ENCODE measurements around the gene ZNF74. TPM values are rescaled to one million over a fixed set of nuclear protein-coding genes. Genes with fewer than 3 reads are reported as not detected.
A peak's percentile ranks its signal among the peaks of the same experiment; 100 is the strongest.

ZNF74 gene
- total RNA-seq, 2 experiments from 2014 or later: 6.5 to 10.3 TPM

- DNase-seq (peak; percentile 44), ATAC-seq (no peak)
- ChIA-PET POLR2A (no interaction called here), CTCF (interaction anchor here (1.6 kb wide), 1 partner anchor 26 kb away, joined by 5 read pairs; no protein-coding TSS in a partner anchor)
- H3K27me3 Mint-ChIP-seq: peaks cover 44% of the 10 kb centered on the region
- H3K36me3 Mint-ChIP-seq (ENCODE audit: low read depth): no peaks in the 10 kb centered on the region
- no peaks in the 10 kb centered on the region for H3K9me3 Mint-ChIP-seq (ENCODE audit: low read depth)
- H3K27ac Mint-ChIP-seq: no peak overlapping the region
- peak overlapping the region; percentile 68 for H3K4me3 Mint-ChIP-seq
- intact Hi-C loops (cut with DNase I, micrococcal nuclease): no loop called here
- peaks cover 10% of the 10 kb centered on the region for H3K4me1 Mint-ChIP-seq
Observed at GRCh38 chr22:20430101-20430719, 36.3 kb downstream of the ZNF74 start.

DNA sequence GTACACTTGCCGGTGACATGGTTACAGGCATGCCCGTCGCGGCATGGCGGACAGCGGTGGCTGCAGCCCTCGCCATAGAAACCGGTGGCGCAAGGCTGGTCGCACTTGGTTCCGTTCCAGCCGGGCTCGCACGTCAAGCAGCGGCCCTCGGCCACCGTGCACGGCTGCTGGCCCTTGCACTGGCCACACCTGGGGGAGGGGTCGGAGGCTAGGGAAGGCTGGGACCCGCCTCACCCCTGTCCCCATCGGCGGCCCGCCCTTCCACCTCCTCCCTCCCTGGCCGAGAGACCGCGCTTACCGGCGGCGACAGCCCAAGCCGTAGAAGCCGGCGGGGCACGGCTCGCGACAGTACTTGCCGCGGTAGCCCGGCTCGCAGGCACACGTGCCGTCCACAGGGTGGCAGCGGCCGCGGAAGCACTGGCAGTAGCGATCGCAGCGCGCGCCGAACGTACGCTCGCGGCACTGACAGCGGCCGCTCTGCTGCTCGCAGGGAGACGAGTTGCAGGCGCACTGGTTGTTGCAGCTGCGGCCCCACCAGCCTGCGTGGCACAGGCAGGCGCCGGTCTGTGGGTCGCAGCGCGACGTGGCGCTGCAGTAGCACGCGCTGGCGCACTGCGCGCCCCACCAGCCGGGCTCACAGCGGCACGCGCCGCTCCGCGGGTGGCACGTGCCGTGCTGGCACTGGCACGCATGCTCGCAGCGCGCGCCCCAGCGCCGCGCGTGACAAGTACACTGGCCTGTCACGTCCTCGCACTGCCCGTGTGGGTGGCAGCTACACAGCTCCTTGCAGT lies 37.0 kb downstream of the ZNF74 start:
- intact Hi-C loops (cut with DNase I, micrococcal nuclease): loop anchor here in 1 of 2 experiments (1.0 kb wide), 1 partner anchor 25 kb away; no protein-coding TSS in a partner anchor
- CTCF ChIA-PET: interaction anchor here (1.6 kb wide), 1 partner anchor 25 kb away, joined by 5 read pairs; no protein-coding TSS in a partner anchor

DNA sequence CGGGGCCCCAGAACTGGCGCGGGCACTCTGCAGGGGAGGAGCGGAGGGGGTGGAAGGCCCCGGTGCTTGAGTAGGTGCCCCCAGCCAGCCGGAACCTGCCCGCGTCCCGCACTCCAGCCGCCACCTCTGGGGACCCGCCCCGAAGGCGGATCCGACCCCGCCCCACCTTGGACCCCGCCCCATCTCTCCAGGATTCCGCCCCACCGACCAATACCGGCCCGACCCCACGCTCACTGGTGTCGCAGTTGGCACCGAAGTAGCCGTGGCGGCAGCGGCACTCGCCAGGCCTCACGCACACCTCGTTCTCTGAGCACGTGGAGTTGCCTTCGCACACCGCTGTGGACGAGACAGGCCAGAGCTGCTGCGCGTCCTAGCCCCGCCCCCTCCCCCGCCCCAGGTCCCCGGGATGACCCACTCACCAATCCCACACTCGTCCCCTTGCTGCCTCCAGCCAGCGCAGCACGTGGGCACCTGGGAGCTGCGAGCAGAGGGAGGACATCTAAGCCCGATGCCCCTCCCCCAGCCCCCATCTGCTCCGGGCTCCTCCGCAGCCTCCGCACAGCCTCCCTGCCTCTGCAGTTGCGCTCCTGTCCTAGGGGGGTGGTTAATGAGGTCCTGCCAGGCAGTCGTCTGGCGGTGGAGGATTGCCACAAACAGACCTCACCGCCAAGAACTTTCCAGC lies 37.7 kb downstream of the ZNF74 start:
- Mint-ChIP-seq H3K9me3 (ENCODE audit: low read depth) (no peaks in the 10 kb centered on the region), H3K4me1 (peaks cover 12% of the 10 kb centered on the region), H3K27me3 (peaks cover 52% of the 10 kb centered on the region), H3K36me3 (ENCODE audit: low read depth) (no peaks in the 10 kb centered on the region), H3K4me3 (no peak overlapping the region), H3K27ac (no peak overlapping the region)
- intact Hi-C loops (cut with DNase I, micrococcal nuclease): loop anchor here in 1 of 2 experiments (1.0 kb wide), 1 partner anchor 25 kb away; no protein-coding TSS in a partner anchor
- ChIA-PET POLR2A (interaction anchor here (0.6 kb wide), 1 partner anchor 109 kb away, joined by 3 read pairs; no protein-coding TSS in a partner anchor), CTCF (no interaction called here)
- DNase-seq: no peak
- ATAC-seq: no peak

More for the DNA sequence above, 37.0 kb downstream of the ZNF74 start:
- Mint-ChIP-seq H3K4me3 (peak overlapping the region; percentile 45), H3K27me3 (peaks cover 51% of the 10 kb centered on the region), H3K36me3 (ENCODE audit: low read depth) (no peaks in the 10 kb centered on the region), H3K27ac (no peak overlapping the region), H3K9me3 (ENCODE audit: low read depth) (no peaks in the 10 kb centered on the region), H3K4me1 (peaks cover 12% of the 10 kb centered on the region)
- POLR2A ChIA-PET: no interaction called here
- peak; percentile 79 for DNase-seq
- ATAC-seq: peak; percentile 57

DNA sequence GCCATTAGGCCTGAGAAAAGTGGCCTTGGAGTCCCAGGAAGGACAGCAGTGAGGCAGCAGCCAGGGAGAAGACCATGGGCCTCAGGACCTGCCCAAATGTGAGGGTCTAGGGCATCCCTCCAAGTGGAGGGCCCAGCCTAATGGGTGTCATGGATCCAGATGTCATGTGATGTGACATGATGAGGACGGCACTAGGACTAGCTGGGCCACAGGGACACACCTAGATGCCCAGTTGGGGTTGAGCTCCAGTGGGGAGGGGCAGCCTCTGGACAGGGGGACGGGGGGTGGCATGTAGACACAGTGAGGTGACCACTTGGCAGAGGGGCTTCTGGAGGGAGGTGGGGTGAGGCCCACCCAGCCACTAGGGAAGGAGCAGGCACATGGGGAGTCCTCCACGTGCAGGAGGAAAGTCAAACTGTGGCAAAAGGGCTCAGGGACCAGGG lies 38.3 kb downstream of the ZNF74 start:
- Mint-ChIP-seq H3K27ac (no peak overlapping the region), H3K4me1 (peaks cover 18% of the 10 kb centered on the region), H3K4me3 (no peak overlapping the region), H3K27me3 (peaks cover 53% of the 10 kb centered on the region), H3K36me3 (ENCODE audit: low read depth) (no peaks in the 10 kb centered on the region), H3K9me3 (ENCODE audit: low read depth) (no peaks in the 10 kb centered on the region)
- DNase-seq (no peak), ATAC-seq (no peak)
- CTCF ChIA-PET: interaction anchor here (0.6 to 0.9 kb wide), 3 partner anchors 14 to 89 kb away, joined by 3 to 4 read pairs (median 3); no protein-coding TSS in a partner anchor
- intact Hi-C loops (cut with DNase I, micrococcal nuclease): no loop called here
- POLR2A ChIA-PET: interaction anchor here (0.6 kb wide), 1 partner anchor 109 kb away, joined by 3 read pairs; no protein-coding TSS in a partner anchor

DNA sequence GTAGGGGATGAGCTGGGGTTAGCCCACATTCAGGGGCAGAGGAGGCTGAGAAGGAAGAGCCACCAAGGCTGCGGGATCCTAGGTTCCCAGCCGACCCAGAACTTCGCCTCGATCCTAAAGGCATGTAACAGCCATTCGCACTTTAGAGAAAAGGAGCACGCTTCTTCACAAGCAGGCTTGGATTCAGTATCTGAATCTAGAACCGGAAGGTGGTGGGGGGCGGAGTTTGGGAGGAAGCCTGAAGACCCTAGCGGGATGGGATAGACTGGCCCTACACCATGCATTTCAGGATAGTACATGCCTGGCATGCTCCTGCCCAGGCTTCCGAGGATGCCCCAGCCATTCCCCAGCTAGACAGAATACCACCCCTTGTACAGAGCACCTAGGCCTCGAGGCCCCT lies 39.2 kb downstream of the ZNF74 start:
- peaks cover 19% of the 10 kb centered on the region for H3K4me1 Mint-ChIP-seq

GRCh38 chr22:20433686-20434241 lies 39.8 kb downstream of the ZNF74 start:
- ChIA-PET CTCF (interaction anchor here (0.6 to 1.1 kb wide), 3 partner anchors 9 to 175 kb away, joined by 3 read pairs; no protein-coding TSS in a partner anchor), POLR2A (interaction anchor here (0.6 kb wide), 1 partner anchor 69 kb away, joined by 3 read pairs; no protein-coding TSS in a partner anchor)
- H3K4me1 Mint-ChIP-seq: peaks cover 23% of the 10 kb centered on the region
- H3K4me3 Mint-ChIP-seq: no peak overlapping the region
- peaks cover 53% of the 10 kb centered on the region for H3K27me3 Mint-ChIP-seq
- DNase-seq (no peak), ATAC-seq (no peak)
- H3K9me3 Mint-ChIP-seq (ENCODE audit: low read depth): no peaks in the 10 kb centered on the region
- intact Hi-C loops (cut with DNase I, micrococcal nuclease): no loop called here
- no peaks in the 10 kb centered on the region for H3K36me3 Mint-ChIP-seq (ENCODE audit: low read depth)
- no peak overlapping the region for H3K27ac Mint-ChIP-seq

More for the DNA sequence above, 39.2 kb downstream of the ZNF74 start:
- intact Hi-C loops (cut with DNase I, micrococcal nuclease): no loop called here
- ChIA-PET POLR2A (interaction anchor here (0.6 kb wide), 1 partner anchor 70 kb away, joined by 3 read pairs; no protein-coding TSS in a partner anchor), CTCF (interaction anchor here (0.9 to 1.1 kb wide), 3 partner anchors 10 to 22 kb away, joined by 3 to 4 read pairs (median 3); no protein-coding TSS in a partner anchor)
- ATAC-seq: no peak
- Mint-ChIP-seq H3K27me3 (peaks cover 50% of the 10 kb centered on the region), H3K27ac (no peak overlapping the region), H3K4me3 (no peak overlapping the region), H3K9me3 (ENCODE audit: low read depth) (no peaks in the 10 kb centered on the region), H3K36me3 (ENCODE audit: low read depth) (no peaks in the 10 kb centered on the region)
- DNase-seq: no peak

DNA sequence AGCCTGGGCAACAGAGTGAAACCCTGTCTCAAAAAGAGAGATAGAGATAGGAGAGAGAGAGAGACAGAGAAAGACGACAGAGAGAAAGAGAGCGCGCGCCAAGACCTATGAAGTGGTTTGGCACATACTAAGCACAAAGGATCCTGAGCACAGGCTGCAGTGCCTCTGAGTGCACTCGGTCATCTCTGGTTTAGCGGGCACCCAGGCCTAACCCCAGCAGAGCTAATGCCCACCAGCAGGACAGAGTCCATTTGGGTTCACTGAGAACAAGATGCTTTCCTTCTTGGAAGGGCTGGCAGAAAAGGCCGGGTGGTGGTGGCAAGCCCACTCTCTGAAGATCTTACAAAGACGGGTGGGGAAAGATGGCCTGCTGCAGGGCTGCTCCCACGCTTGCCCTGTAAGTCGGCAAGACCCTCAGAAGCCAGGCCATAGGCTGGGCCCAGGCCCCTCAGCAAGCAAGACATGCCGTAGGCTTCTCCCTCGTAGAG lies 40.4 kb downstream of the ZNF74 start:
- ATAC-seq: no peak
- ChIA-PET CTCF (interaction anchor here (0.6 to 1.1 kb wide), 3 partner anchors 9 to 176 kb away, joined by 3 read pairs; no protein-coding TSS in a partner anchor), POLR2A (no interaction called here)
- Mint-ChIP-seq H3K4me3 (no peak overlapping the region), H3K27ac (no peak overlapping the region), H3K9me3 (ENCODE audit: low read depth) (no peaks in the 10 kb centered on the region), H3K27me3 (peaks cover 49% of the 10 kb centered on the region), H3K4me1 (peaks cover 19% of the 10 kb centered on the region), H3K36me3 (ENCODE audit: low read depth) (no peaks in the 10 kb centered on the region)
- no peak for DNase-seq
- intact Hi-C loops (cut with DNase I, micrococcal nuclease): no loop called here

- CTCF ChIA-PET: no interaction called here
Observed at GRCh38 chr22:20434773-20435172, 40.8 kb downstream of the ZNF74 start.

GRCh38 chr22:20435436-20436306 lies 41.7 kb downstream of the ZNF74 start:
- Mint-ChIP-seq H3K9me3 (ENCODE audit: low read depth) (no peaks in the 10 kb centered on the region), H3K36me3 (ENCODE audit: low read depth) (no peaks in the 10 kb centered on the region), H3K4me1 (peaks cover 15% of the 10 kb centered on the region), H3K27me3 (peaks cover 45% of the 10 kb centered on the region), H3K27ac (no peak overlapping the region), H3K4me3 (no peak overlapping the region)
- ChIA-PET POLR2A (interaction anchor here (0.6 kb wide), 1 partner anchor 29 kb away, joined by 4 read pairs; no protein-coding TSS in a partner anchor), CTCF (interaction anchor here (0.6 to 1.1 kb wide), 3 partner anchors 21 to 465 kb away, joined by 3 read pairs; no protein-coding TSS in a partner anchor)
- DNase-seq (no peak), ATAC-seq (no peak)
- intact Hi-C loops (cut with DNase I, micrococcal nuclease): no loop called here

More at GRCh38 chr22:20434773-20435172, 40.8 kb downstream of the ZNF74 start:
- DNase-seq (no peak), ATAC-seq (no peak)
- H3K4me3 Mint-ChIP-seq: no peak overlapping the region
- no peak overlapping the region for H3K27ac Mint-ChIP-seq
- H3K4me1 Mint-ChIP-seq: peaks cover 19% of the 10 kb centered on the region
- no peaks in the 10 kb centered on the region for H3K36me3 Mint-ChIP-seq (ENCODE audit: low read depth)
- POLR2A ChIA-PET: no interaction called here
- intact Hi-C loops (cut with DNase I, micrococcal nuclease): no loop called here
- H3K9me3 Mint-ChIP-seq (ENCODE audit: low read depth): no peaks in the 10 kb centered on the region
- H3K27me3 Mint-ChIP-seq: peaks cover 49% of the 10 kb centered on the region

DNA sequence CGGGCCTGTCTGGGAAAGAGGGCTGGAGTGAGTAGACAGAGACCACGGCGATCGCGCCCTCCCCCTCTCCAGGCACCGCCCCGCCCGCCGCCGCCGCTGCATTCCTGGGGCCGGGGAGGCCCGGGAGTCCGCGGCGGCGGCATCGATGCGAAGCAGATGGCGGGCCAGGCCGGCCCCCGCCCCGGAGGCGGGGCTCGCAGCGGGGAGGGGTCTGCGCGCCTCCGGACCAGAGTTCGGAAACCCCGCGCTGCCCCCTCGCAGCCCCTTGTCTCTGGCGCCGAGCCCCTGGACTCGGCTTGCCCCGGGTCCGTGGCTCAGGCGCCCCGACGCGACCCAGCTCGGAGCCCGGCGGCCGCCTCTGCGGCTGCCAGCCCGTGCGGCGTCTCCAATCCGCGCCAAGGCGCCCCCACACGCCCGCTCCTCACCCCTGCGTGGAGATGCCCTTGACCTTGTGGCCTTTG lies 42.4 kb downstream of the ZNF74 start:
- intact Hi-C loops (cut with DNase I, micrococcal nuclease): no loop called here
- Mint-ChIP-seq H3K9me3 (ENCODE audit: low read depth) (no peaks in the 10 kb centered on the region), H3K36me3 (ENCODE audit: low read depth) (no peaks in the 10 kb centered on the region), H3K4me1 (peaks cover 14% of the 10 kb centered on the region), H3K27ac (no peak overlapping the region), H3K4me3 (no peak overlapping the region), H3K27me3 (peaks cover 44% of the 10 kb centered on the region)
- DNase-seq (no peak), ATAC-seq (peak; percentile 17)
- ChIA-PET CTCF (interaction anchor here (0.7 to 1.1 kb wide), 2 partner anchors 20 to 373 kb away, joined by 3 read pairs; no protein-coding TSS in a partner anchor), POLR2A (interaction anchor here (0.6 kb wide), 1 partner anchor 28 kb away, joined by 4 read pairs; no protein-coding TSS in a partner anchor)

Data from activated CD4-positive, alpha-beta T cell treated with anti-CD3 and anti-CD28 coated beads for 36 hours (primary cell).